Thyroid gland (tissue), 4 donors: Measurements from ENCODE around the gene FKBP9. TPM values are rescaled to one million over a fixed set of nuclear protein-coding genes. Genes with fewer than 3 reads are reported as not detected.
A peak's percentile ranks its signal among the peaks of the same experiment; 100 is the strongest.
"Not testable (repeated sequence)": the region's sequence is repeated elsewhere in the genome, so short reads cannot be mapped to it uniquely, and the experiment has no call there.

ENCODE experiments used
- DNase-seq, 2 donors: peaks; one replicate each; pipeline ENCODE4 v3.0.0-alpha.2; 2019
- H3K27ac ChIP-seq, 3 donors: fragments of 200-600 bp; sonication (generic); 1 replicate in 2 of 3; 2 replicates in 1 of 3; pipeline ENCODE4 v1.5.1; 2016 to 2019; ENCODE audit warnings: mild to moderate bottlenecking in 1 of 3, moderate library complexity in 1 of 3
- H3K27me3 ChIP-seq: fragments of 200-600 bp; sonication (generic); one replicate; pipeline ENCODE4 v1.5.1; 2019
- H3K36me3 ChIP-seq, 2 donors: fragments of 200-600 bp; sonication (generic); one replicate each; pipeline ENCODE4 v1.5.1; 2016 to 2019
- H3K4me1 ChIP-seq, 2 donors: fragments of 200-600 bp; sonication (generic); one replicate each; pipeline ENCODE4 v1.5.1; 2017 to 2019
- H3K4me3 ChIP-seq, 3 donors: fragments of 200-600 bp; sonication (generic); replicated peaks in 1 of 3; 1 replicate in 2 of 3; 2 replicates in 1 of 3; pipeline ENCODE4 v1.5.1; 2016; ENCODE audit warnings: mild to moderate bottlenecking in 1 of 3
- H3K9me3 ChIP-seq: fragments of 200-600 bp; sonication (generic); one replicate; pipeline ENCODE4 v1.5.1; 2017
- POLR2A ChIP-seq, 2 donors: fragments of 450-650 bp; IDR thresholded peaks; one replicate each; pipeline ENCODE4 v1.6.1; 2017; ENCODE audit warnings: antibody characterized with exemption in 2 of 2, mild to moderate bottlenecking in 2 of 2, moderate library complexity in 1 of 2
- WGBS, 2 donors: methylation state at CpG; one replicate each; pipeline ENCODE4 v1.1.5; 2017; 5-methylcytosine and 5-hydroxymethylcytosine counted together
- intact Hi-C: fragments of 100-400 bp; cut with DNase I; formaldehyde crosslinking; loops from one replicate; pipeline ENCODE4 v1.15.1; 2023
- total RNA-seq, 4 donors: library from RNA; depleted of rRNA; stranded (reverse); fragments of >200 nt; gene quantifications; one replicate each; pipeline ENCODE4 v1.2.3, GENCODE V29; 2016
- TF ChIP-seq, protein P1 (sequence below), 6 experiments: fragments of 200-600 bp in 3 of 6; fragments of 450-650 bp in 3 of 6; sonication (generic) in 3 of 6; IDR thresholded peaks; one replicate each; pipeline ENCODE4 v1.5.1; 2016 to 2019; ENCODE audit warnings: antibody characterized with exemption in 6 of 6, mild to moderate bottlenecking in 2 of 6, inconsistent platforms in 1 of 6, moderate library complexity in 1 of 6

The FKBP9 gene
- total RNA-seq, 4 donors from 2014 or later: 94.7 to 139 (median 123) TPM

DNA sequence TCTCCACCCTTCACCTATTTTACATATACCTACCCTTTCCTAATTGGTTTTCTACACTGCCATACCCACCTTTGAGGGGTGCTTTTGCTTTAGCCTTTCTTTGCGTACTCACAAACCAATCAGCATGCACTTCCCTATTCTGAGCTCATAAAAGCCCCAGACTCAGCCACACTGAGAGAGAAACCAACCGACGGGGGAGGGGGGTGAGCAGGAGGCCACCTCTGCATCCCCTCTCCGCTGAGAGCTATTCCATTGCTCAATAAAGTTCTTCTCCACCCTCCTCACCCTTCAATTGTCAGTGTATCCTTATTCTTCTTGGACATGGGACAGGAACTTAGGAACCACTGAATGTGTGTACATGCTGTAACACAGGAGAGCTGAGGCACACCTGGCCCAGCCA, 9.0 kb upstream of the FKBP9 start:
- H3K36me3 ChIP-seq: no peaks in the 10 kb centered on the region
- intact Hi-C loops: loop anchor here (10.0 kb wide), 1 partner anchor 103 kb away; no protein-coding TSS in a partner anchor
- TF ChIP-seq, protein P1, sequence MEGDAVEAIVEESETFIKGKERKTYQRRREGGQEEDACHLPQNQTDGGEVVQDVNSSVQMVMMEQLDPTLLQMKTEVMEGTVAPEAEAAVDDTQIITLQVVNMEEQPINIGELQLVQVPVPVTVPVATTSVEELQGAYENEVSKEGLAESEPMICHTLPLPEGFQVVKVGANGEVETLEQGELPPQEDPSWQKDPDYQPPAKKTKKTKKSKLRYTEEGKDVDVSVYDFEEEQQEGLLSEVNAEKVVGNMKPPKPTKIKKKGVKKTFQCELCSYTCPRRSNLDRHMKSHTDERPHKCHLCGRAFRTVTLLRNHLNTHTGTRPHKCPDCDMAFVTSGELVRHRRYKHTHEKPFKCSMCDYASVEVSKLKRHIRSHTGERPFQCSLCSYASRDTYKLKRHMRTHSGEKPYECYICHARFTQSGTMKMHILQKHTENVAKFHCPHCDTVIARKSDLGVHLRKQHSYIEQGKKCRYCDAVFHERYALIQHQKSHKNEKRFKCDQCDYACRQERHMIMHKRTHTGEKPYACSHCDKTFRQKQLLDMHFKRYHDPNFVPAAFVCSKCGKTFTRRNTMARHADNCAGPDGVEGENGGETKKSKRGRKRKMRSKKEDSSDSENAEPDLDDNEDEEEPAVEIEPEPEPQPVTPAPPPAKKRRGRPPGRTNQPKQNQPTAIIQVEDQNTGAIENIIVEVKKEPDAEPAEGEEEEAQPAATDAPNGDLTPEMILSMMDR (IDR thresholded peaks at IDR 0.05): no peak
- TF ChIP-seq POLR2A (IDR thresholded peaks at IDR 0.05): no peak

DNA sequence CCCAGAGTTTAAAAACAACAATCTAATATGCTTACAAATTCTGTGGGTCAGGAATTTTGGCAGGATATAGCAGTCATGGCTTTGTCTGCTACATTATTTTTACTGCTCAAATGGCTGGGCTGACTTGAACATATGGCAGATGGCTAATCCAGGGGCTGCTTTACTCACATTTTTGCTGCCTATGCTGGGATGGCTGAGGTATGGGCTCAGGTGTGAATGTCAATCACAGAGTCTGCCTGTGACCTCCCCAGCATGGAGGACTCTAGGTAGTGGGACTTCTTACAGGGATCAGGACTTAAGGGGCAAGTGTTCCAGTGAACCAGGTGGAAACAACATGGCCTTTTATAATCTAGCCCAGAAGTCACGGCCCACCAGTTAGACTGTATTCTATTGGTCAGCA, 4.4 kb upstream of the FKBP9 start:
- no peak for TF ChIP-seq POLR2A (IDR thresholded peaks at IDR 0.05)
- TF ChIP-seq, protein P1 (IDR thresholded peaks at IDR 0.05): no peak
- H3K27me3 ChIP-seq: no peaks in the 10 kb centered on the region
- no peak overlapping the region for H3K4me3 ChIP-seq
- no peaks in the 10 kb centered on the region for H3K9me3 ChIP-seq
- peaks cover 0 to 5% of the 10 kb centered on the region in 2 donors for H3K4me1 ChIP-seq
- H3K27ac ChIP-seq: no peak overlapping the region
- H3K36me3 ChIP-seq: no peaks in the 10 kb centered on the region
- DNase-seq: no peak
- intact Hi-C loops: no loop called here
- WGBS, 2 donors: 100% methylated on average over 1 of the region's 1 CpG

More for the DNA sequence above, 9.0 kb upstream of the FKBP9 start:
- Histone ChIP-seq H3K27me3 (no peaks in the 10 kb centered on the region), H3K4me3 (no peak overlapping the region), H3K9me3 (no peaks in the 10 kb centered on the region), H3K4me1 (no peaks in the 10 kb centered on the region), H3K27ac (no peak overlapping the region)
- 84 to 93% methylated on average over 4 of the region's 4 CpGs for WGBS, 2 donors
- DNase-seq: no peak

DNA sequence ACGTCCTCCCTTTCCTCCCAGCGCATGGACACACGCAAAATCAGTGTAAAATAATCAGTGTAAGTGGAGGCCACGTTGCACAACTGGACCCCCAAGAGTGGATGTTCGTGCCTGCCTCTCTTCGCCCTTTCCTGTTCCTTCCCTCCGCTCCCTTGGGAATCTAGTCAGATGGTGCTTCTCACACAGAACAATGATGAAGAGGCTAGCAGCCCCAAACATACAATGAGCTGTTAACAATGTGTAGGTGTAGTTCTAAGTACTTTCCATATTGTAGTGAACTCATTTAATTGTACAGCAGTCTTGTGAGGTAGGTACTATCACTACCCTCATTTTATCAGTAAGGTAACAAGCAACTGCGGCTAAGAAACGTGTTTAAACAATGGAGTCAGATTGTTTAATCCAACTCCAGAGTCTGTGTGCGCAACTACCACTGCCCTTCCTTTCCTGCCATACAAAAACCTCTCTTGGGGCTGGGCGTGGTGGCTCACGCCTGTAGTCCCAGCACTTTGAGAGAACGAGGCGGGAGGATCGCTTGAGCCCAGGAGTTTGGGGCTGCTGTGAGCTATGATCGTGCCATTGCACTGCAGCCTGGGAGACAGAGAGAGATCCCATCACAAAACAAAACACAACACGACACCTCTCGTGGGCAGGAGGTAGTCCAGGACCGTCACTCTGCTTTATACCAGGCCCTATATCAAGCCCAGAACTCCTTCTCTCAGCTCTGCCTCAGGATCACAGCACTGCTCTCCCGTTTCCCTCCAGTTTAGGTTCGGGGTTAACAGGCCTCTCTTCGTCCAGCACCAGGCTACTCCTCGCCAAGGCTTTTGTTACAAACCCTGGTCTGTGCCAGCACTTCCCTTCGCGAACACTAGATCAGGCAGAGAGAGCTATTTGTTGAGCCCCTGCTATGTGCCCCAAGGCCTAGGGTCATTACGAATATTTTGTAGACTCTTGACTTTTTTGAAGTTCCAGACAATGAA, 1.1 kb downstream of the FKBP9 start:
- intact Hi-C loops: no loop called here
- WGBS, 2 donors: 46 to 57% methylated on average over 26 of the region's 26 CpGs
- peak overlapping the region; percentile 21 to 96 (median 84) for H3K4me3 ChIP-seq
- H3K9me3 ChIP-seq: no peaks in the 10 kb centered on the region
- no peaks in the 10 kb centered on the region for H3K36me3 ChIP-seq
- H3K4me1 ChIP-seq: peaks cover 5 to 8% of the 10 kb centered on the region in 2 donors
- TF ChIP-seq POLR2A (IDR thresholded peaks at IDR 0.05): no peak
- TF ChIP-seq, protein P1 (IDR thresholded peaks at IDR 0.05): no peak
- H3K27ac ChIP-seq: peak overlapping the region; percentile 73 to 83 (median 79)
- DNase-seq: peak in 1 of 2 donors; percentile 16
- H3K27me3 ChIP-seq: no peaks in the 10 kb centered on the region

DNA sequence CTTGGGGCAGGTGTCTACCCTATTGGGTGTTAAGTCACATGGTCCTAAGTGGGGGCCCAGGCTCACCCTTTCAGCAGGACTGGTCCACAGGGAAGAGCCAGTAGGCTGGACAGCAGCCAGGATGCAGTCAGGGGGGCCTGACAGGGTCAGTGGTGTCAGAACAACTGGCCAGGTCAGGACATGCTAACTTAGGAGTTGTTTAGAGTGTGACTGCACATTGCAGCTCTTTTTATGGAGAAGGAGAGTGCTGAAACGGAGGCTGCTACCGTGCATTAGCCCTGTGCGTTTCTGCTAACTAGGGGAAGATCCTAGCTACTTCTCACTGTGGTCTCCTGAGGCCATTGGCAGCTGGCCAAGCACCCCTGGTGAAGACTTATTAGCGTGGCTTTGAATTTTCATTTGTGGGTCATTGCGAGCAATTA, 6.7 kb downstream of the FKBP9 start:
- H3K36me3 ChIP-seq, intact Hi-C loops: not testable (repeated sequence)
- WGBS, 2 donors: 35 to 55% methylated on average over 5 of the region's 5 CpGs

DNA sequence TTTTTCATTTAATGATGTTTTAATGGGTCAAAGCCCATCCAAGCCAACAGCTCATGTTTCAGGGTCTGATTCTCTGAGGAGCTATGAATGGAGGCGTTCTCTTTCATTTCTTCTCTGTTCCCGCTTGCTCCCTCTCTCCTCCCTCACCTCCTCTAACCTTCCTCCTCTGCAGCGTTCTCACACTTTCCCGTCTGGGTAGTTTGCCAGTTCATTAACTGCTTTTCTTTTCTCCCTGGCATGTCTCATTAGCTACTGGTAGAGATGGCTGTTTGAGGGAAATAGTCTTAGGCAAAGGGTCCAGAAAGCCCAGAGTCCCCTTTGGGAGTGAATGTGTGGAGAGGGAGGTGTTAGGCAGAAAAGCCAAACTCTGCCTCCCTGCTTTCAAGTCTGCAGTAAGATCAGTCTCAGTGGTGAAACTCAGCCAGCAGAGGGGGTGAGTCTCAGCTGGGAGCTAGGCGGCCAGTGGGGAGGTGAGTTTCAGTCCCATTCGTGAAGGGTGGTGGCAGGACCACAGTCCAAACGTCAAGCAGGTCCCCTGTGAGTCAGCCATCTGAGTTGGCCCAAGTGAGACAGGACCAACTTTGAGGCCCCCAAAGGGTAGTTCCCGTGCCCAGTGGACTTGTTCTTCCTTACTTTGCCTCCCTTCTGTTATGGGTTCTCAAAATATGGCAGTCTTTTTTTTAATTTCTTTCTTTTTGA, 7.4 kb downstream of the FKBP9 start:
- DNase-seq, H3K36me3 ChIP-seq, H3K4me1 ChIP-seq, H3K4me3 ChIP-seq, intact Hi-C loops, H3K9me3 ChIP-seq, H3K27ac ChIP-seq, H3K27me3 ChIP-seq: not testable (repeated sequence)
- TF ChIP-seq, protein P1 (IDR thresholded peaks at IDR 0.05): peak in 2 of 6 experiments; percentile 20 to 40
- WGBS, 2 donors: 22 to 31% methylated on average over 7 to 8 of the region's 8 CpGs

More for the DNA sequence above, 6.7 kb downstream of the FKBP9 start:
- H3K4me1 ChIP-seq, H3K9me3 ChIP-seq, DNase-seq, H3K4me3 ChIP-seq, H3K27ac ChIP-seq, H3K27me3 ChIP-seq: not testable (repeated sequence)

DNA sequence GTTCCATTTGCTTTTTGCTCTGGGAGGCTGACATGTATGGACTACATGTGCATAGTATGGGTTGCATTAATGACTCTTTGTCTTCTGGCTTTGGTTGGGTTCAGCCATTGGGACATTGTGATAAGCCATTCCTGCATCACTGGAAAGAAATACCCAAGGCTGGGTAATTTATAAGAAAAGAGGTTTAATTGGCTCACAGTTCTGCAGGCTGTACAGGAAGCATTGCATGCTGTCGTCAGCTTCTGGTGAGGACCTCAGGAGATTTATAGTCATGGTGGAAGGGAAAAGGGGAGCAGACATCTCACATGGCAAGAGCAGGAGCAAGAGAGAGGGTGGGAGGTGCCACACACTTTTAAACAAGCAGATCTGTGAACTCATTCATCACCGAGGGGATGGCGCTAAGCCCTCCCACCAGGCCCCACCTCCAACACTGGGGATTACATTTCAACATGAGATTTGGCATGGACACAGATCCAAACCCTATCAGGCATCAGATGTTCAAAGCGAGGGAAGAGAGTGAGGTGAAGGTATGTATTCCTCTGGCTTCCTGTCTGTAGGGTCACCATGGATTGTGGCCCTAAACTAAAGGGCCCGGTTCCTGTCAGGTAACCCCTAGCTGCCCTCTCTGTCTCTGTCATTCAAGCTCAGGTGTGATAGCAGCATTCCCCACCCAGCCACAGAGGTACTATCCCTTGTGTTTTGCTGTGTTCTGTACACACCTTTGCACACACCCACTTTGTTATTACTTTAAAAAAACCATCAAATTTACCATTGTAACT, 9.4 kb downstream of the FKBP9 start:
- intact Hi-C loops: not testable (repeated sequence)

DNA sequence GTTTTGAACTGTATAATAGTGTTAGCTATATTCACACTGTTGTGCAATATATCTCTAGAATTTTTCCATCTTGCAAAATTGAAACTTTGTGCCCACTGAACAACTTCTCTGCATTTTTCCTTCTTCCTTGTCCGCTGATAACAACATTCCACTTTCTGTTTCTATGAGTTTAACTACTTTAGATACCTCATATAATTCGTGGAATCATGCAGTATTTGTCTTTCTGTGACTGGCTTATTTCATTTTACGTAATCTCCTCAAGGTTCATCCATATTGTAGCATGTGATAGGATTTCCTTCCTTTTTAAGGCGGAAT, 10.0 kb downstream of the FKBP9 start:
- H3K36me3 ChIP-seq, H3K9me3 ChIP-seq, DNase-seq, H3K4me3 ChIP-seq, intact Hi-C loops, H3K27ac ChIP-seq, H3K27me3 ChIP-seq: not testable (repeated sequence)
- peaks cover 0 to 10% of the 10 kb centered on the region in 2 donors for H3K4me1 ChIP-seq
- 88 to 92% methylated on average over 4 of the region's 4 CpGs for WGBS, 2 donors

More for the DNA sequence above, 9.4 kb downstream of the FKBP9 start:
- not testable (repeated sequence) for H3K4me1 ChIP-seq, H3K9me3 ChIP-seq, H3K36me3 ChIP-seq, H3K27me3 ChIP-seq, H3K27ac ChIP-seq, DNase-seq, H3K4me3 ChIP-seq
- WGBS, 2 donors: 78 to 86% methylated on average over 4 to 5 of the region's 5 CpGs

DNA sequence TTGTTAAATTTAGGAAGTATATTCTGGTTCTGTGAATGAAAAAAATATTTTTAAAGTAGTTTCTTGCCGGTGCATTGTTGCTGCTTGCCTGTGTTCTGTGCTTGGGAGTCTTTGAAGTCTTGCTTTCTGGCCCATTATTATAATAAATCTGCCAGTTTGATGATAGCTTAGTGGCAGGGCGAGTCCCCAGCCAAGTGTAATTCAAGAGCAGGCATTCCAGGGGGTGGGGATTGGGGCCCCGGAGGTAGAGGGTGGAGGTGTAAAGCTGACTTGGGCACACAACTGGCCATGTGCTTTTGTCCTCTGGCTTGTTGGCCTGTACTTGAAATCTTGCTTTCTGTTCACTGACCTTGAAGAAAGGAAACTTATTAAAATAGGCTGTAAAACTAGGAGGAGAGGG, 14.7 kb downstream of the FKBP9 start:
- H3K27me3 ChIP-seq, H3K9me3 ChIP-seq, H3K4me1 ChIP-seq, H3K4me3 ChIP-seq, intact Hi-C loops, H3K36me3 ChIP-seq, H3K27ac ChIP-seq: not testable (repeated sequence)
- WGBS, 2 donors: 25 to 39% methylated on average over 3 of the region's 3 CpGs
- DNase-seq: peak in 1 of 2 donors; percentile 11
